Ascending aorta (tissue), 2 donors: ENCODE measurements around the gene SPACA7. TPM values are rescaled to one million over a fixed set of nuclear protein-coding genes. Genes with fewer than 3 reads are reported as not detected.
"Not testable (repeated sequence)": the region's sequence is repeated elsewhere in the genome, so short reads cannot be mapped to it uniquely, and the experiment has no call there.

ENCODE experiments used
- DNase-seq, 2 donors: peaks; one replicate each; pipeline ENCODE4 v3.0.0-alpha.2; 2019; ENCODE audit warnings: low spot score in 2 of 2
- H3K27ac ChIP-seq, 2 donors: fragments of 200-600 bp; sonication (generic); one replicate each; pipeline ENCODE4 v1.5.1; 2016 to 2017; ENCODE audit warnings: mild to moderate bottlenecking in 1 of 2
- H3K27me3 ChIP-seq: fragments of 200-600 bp; sonication (generic); one replicate; pipeline ENCODE4 v1.5.1; 2017
- H3K36me3 ChIP-seq, 2 donors: fragments of 200-600 bp; sonication (generic); one replicate each; pipeline ENCODE4 v1.5.1; 2016
- H3K4me1 ChIP-seq, 2 donors: fragments of 200-600 bp; sonication (generic); one replicate each; pipeline ENCODE4 v1.5.1; 2016 to 2017; ENCODE audit warnings: mild to moderate bottlenecking in 1 of 2
- H3K4me3 ChIP-seq, 2 donors: fragments of 200-600 bp; sonication (generic); one replicate each; pipeline ENCODE4 v1.5.1; 2016 to 2017; ENCODE audit warnings: mild to moderate bottlenecking in 1 of 2
- H3K9me3 ChIP-seq, 2 donors: fragments of 200-600 bp; sonication (generic); one replicate each; pipeline ENCODE4 v1.5.1; 2016
- CTCF ChIP-seq, 3 experiments: fragments of 200-600 bp in 2 of 3; fragments of 450-650 bp in 1 of 3; sonication (generic) in 2 of 3; IDR thresholded peaks; one replicate each; pipeline ENCODE4 v1.5.1; 2016 to 2019; ENCODE audit warnings: antibody characterized with exemption in 3 of 3, mild to moderate bottlenecking in 1 of 3, moderate library complexity in 1 of 3
- intact Hi-C: fragments of 100-400 bp; cut with DNase I; formaldehyde crosslinking; loops from one replicate; pipeline ENCODE4 v1.15.1; 2023
- total RNA-seq: library from RNA; depleted of rRNA; stranded (reverse); fragments of >200 nt; gene quantifications from one replicate; pipeline ENCODE4 v1.1.0, GENCODE V29; 2016

Gene SPACA7
- total RNA-seq, 1 donor from 2014 or later = not detected

DNA sequence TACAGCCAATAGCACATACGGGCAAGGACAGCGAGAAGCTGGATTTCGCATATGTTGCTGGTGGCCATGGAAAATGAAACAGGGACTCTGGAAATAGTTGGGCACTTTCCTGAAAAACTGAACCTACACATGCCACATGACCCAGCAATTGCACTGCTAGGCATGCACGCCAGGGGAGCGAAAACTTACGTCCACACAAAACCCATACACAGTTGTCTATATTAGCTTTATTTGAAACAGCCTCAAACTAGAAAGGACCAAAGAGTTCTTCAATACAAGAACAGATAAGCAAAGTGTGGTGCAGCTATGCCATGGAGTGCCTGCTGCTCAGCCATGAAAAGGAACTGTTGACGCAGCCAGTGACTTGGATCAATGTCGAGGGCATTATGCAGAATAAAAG, 7.3 kb upstream of the SPACA7 start:
- no peak overlapping the region for H3K4me3 ChIP-seq
- DNase-seq = no peak
- H3K27me3 ChIP-seq = no peaks in the 10 kb centered on the region
- intact Hi-C loops = no loop called here
- H3K36me3 ChIP-seq = no peaks in the 10 kb centered on the region
- H3K27ac ChIP-seq = no peak overlapping the region
- TF ChIP-seq CTCF (IDR thresholded peaks at IDR 0.05) = no peak
- H3K4me1 ChIP-seq = no peaks in the 10 kb centered on the region
- peaks cover 0 to 3% of the 10 kb centered on the region in 2 donors for H3K9me3 ChIP-seq

- TF ChIP-seq CTCF (IDR thresholded peaks at IDR 0.05) = no peak
- Histone ChIP-seq H3K27ac (no peak overlapping the region), H3K4me1 (no peaks in the 10 kb centered on the region), H3K4me3 (no peak overlapping the region), H3K36me3 (no peaks in the 10 kb centered on the region), H3K27me3 (no peaks in the 10 kb centered on the region), H3K9me3 (peaks cover 0 to 3% of the 10 kb centered on the region in 2 donors)
- DNase-seq = no peak
- intact Hi-C loops = no loop called here
Observed at GRCh38 chr13:112370311-112370710, 5.8 kb upstream of the SPACA7 start.

- DNase-seq = no peak
- no peak for TF ChIP-seq CTCF (IDR thresholded peaks at IDR 0.05)
- H3K27me3 ChIP-seq = no peaks in the 10 kb centered on the region
- H3K27ac ChIP-seq = no peak overlapping the region
- H3K9me3 ChIP-seq = no peaks in the 10 kb centered on the region
- intact Hi-C loops = no loop called here
- no peaks in the 10 kb centered on the region for H3K36me3 ChIP-seq
- no peak overlapping the region for H3K4me3 ChIP-seq
- no peaks in the 10 kb centered on the region for H3K4me1 ChIP-seq
Observed at GRCh38 chr13:112374271-112374670, 1.9 kb upstream of the SPACA7 start.

DNA sequence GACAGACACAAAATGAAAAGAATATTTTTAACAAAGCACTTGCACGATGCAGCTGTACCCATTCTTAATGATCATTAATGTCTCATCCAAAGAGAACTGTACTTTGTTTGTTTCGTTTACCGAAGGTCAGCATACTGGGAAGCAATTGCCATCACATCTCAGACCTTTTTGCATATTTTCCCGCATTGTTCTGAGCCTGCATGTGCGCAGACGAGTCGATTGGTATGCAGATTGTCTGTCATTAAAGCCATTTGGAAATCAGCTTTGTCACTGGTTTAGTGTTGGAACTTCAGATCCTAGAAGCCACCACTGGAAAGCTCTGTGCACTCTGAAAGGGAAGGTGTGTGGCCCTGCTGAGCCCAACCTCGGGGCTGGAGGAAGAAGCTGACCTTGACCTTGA, 15.6 kb downstream of the SPACA7 start:
- no peak overlapping the region for H3K27ac ChIP-seq
- H3K4me1 ChIP-seq = no peaks in the 10 kb centered on the region
- H3K9me3 ChIP-seq = no peaks in the 10 kb centered on the region
- H3K36me3 ChIP-seq = no peaks in the 10 kb centered on the region
- no peak for TF ChIP-seq CTCF (IDR thresholded peaks at IDR 0.05)
- DNase-seq = no peak
- no peaks in the 10 kb centered on the region for H3K27me3 ChIP-seq
- intact Hi-C loops = no loop called here
- no peak overlapping the region for H3K4me3 ChIP-seq

DNA sequence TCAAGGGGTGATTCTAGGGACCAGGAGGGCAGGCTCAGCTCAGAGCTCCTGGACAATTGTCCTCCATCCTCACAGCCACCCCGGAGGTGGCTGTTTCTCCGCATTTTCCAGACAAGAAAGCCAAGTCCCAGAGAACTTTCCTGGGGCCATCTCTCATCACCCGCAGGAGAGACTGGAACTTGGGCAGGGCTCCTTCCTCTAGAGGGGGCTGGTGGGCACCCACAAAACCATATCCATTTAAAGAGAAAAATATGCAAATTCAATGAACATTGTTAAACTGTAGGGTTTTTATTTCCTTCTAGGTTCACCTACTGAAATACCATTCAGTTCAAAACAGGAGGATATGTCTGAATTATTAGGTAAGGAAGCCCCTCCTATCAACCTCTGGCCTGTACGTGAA, 16.6 kb downstream of the SPACA7 start:
- no peak overlapping the region for H3K4me3 ChIP-seq
- intact Hi-C loops = no loop called here
- H3K27me3 ChIP-seq = no peaks in the 10 kb centered on the region
- no peak for DNase-seq
- no peaks in the 10 kb centered on the region for H3K36me3 ChIP-seq
- no peak for TF ChIP-seq CTCF (IDR thresholded peaks at IDR 0.05)
- no peaks in the 10 kb centered on the region for H3K9me3 ChIP-seq
- no peak overlapping the region for H3K27ac ChIP-seq
- H3K4me1 ChIP-seq = no peaks in the 10 kb centered on the region

DNA sequence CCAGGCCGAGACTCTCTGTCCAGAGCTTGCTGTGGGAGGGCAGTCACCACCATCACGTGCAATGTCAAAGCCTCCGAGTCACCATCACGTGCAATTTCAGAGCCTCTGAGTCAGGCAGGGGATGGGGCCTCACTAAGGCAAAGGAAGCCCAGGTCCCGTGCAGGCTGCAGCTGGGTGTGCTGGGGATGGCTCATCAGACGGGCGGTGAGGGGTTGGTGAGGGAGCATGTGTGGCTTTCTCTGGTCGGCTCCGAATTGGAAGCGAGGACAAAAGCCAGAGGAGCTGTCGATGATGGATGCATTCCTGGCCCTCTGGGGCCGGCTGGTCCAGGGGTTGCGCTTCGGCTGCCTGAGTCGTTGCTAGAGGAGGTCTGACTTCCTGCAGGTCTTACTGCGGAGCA, 18.9 kb downstream of the SPACA7 start:
- H3K4me3 ChIP-seq, H3K9me3 ChIP-seq, intact Hi-C loops, H3K4me1 ChIP-seq, H3K36me3 ChIP-seq, H3K27me3 ChIP-seq, DNase-seq, H3K27ac ChIP-seq: not testable (repeated sequence)

DNA sequence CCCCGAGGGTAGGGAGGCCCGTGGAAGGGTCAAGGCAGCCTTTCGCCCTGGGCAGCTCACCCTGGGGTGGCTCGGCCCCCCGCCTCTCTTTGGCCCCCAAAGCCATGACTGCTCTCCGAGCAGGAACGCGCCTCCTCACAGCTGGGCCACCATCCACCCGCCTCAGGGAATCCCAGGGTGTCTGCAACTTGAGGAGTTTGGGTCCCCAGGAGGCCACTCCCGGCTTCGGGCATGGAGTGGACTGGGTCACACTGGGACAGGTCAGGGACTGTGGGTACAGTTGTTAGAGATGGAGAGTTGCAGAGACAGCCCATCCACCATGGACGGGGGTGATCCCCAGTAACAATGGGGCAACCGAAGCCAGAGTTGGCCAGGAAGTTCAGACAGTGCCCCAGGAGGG, 19.8 kb downstream of the SPACA7 start:
- DNase-seq, H3K27ac ChIP-seq, H3K36me3 ChIP-seq, H3K27me3 ChIP-seq, H3K4me1 ChIP-seq, intact Hi-C loops, H3K4me3 ChIP-seq, H3K9me3 ChIP-seq: not testable (repeated sequence)
